Glomerular endothelial cell (primary cell): ENCODE results near the gene WDR7. TPM values are rescaled to one million over a fixed set of nuclear protein-coding genes. Genes with fewer than 3 reads are reported as not detected.
A peak's percentile ranks its signal among the peaks of the same experiment; 100 is the strongest.
"Not testable (repeated sequence)": the region's sequence is repeated elsewhere in the genome, so short reads cannot be mapped to it uniquely, and the experiment has no call there.

Experiments used
- DNase-seq: peaks from one replicate; pipeline ENCODE4 v3.0.0-alpha.2; 2011; ENCODE audit warnings: low read depth, low spot score; ENCODE audit errors: extremely low read depth
- total RNA-seq: library from RNA; depleted of rRNA; stranded (reverse); fragments of >200 nt; gene quantifications from 2 replicates; pipeline ENCODE4 v1.2.3, GENCODE V29; 2015

WDR7 gene
- total RNA-seq, 1 donor from 2014 or later: 16.0 TPM

- DNase-seq: no peak
Measured at GRCh38 chr18:56652802-56653201, 1.6 kb downstream of the WDR7 start.

- not testable (repeated sequence) for DNase-seq
Measured at GRCh38 chr18:56654280-56654679, 3.1 kb downstream of the WDR7 start.

- no peak for DNase-seq
Measured at GRCh38 chr18:56658261-56658660, 7.1 kb downstream of the WDR7 start.

GRCh38 chr18:56659111-56659510, 8.0 kb downstream of the WDR7 start:
- no peak for DNase-seq

GRCh38 chr18:56660655-56661054, 9.5 kb downstream of the WDR7 start:
- DNase-seq: no peak

GRCh38 chr18:56661360-56662062, 10.4 kb downstream of the WDR7 start:
- DNase-seq: no peak

- DNase-seq: no peak
Measured at GRCh38 chr18:56662063-56662408, 10.9 kb downstream of the WDR7 start.

- DNase-seq: no peak
Measured at GRCh38 chr18:56662502-56662901, 11.3 kb downstream of the WDR7 start.

GRCh38 chr18:56662902-56663301, 11.7 kb downstream of the WDR7 start:
- no peak for DNase-seq

- peak; percentile 29 for DNase-seq
Measured at GRCh38 chr18:56672391-56672790, 21.2 kb downstream of the WDR7 start.

GRCh38 chr18:56672981-56673380, 21.8 kb downstream of the WDR7 start:
- DNase-seq: no peak

- no peak for DNase-seq
Measured at GRCh38 chr18:56676639-56677038, 25.5 kb downstream of the WDR7 start.

GRCh38 chr18:56678836-56679565, 27.8 kb downstream of the WDR7 start:
- no peak for DNase-seq

GRCh38 chr18:56684277-56684676, 33.1 kb downstream of the WDR7 start:
- no peak for DNase-seq

GRCh38 chr18:56691530-56691929, 40.4 kb downstream of the WDR7 start:
- DNase-seq: no peak

GRCh38 chr18:56696966-56697365, 45.8 kb downstream of the WDR7 start:
- no peak for DNase-seq

GRCh38 chr18:56702946-56703345, 51.8 kb downstream of the WDR7 start:
- DNase-seq: peak; percentile 20

- DNase-seq: peak; percentile 48
Measured at GRCh38 chr18:56709463-56709862, 58.3 kb downstream of the WDR7 start.

- no peak for DNase-seq
Measured at GRCh38 chr18:56711708-56712445, 60.7 kb downstream of the WDR7 start.

- DNase-seq: no peak
Measured at GRCh38 chr18:56712761-56713160, 61.6 kb downstream of the WDR7 start.

GRCh38 chr18:56715121-56715520, 64.0 kb downstream of the WDR7 start:
- DNase-seq: no peak

GRCh38 chr18:56716692-56717146, 65.6 kb downstream of the WDR7 start:
- no peak for DNase-seq
